ENCODE results near the gene NEDD4L.

GRCh38 chr18:58403799-58404455 is 359.9 kb downstream of the NEDD4L start:
- TF ChIP-seq CTCF (IDR thresholded peaks at IDR 0.05; ENCODE audit: low read depth, low read length, missing input control) = no peak
- no peak for TF ChIP-seq REST (IDR thresholded peaks at IDR 0.05)

Data from liver (tissue), 2 donors.